GM12878 (cell line): ENCODE measurements around the gene THSD4. TPM values are rescaled to one million over a fixed set of nuclear protein-coding genes. Genes with fewer than 3 reads are reported as not detected.

Experiments
- ATAC-seq: fragments of 200-7000 bp; cut with Tn5 transposase; 3 replicates; pipeline ENCODE4 v1.9.1; 2020; ENCODE audit warnings: mild to moderate bottlenecking, moderate library complexity
- BruUV-seq: library from RNA; stranded (reverse); fragments of 400-500 nt; replicated peaks from 2 replicates; lab custom pipeline; 2021; lab: Mats Ljungman, UMichigan
- CTCF ChIA-PET: fragments of 300-600 bp; sonication (Branson Sonifier 250); formaldehyde crosslinking; extraction: SDS; loops from one replicate; lab custom pipeline; 2021; ENCODE audit warnings: inconsistent platforms; lab: Yijun Ruan, JAX
- POLR2A ChIA-PET: fragments of 350-600 bp; formaldehyde crosslinking; extraction: SDS; loops from one replicate; lab custom pipeline; 2021; ENCODE audit warnings: inconsistent platforms; lab: Charles Lee
- RAD21 ChIA-PET: fragments of 300-600 bp; sonication (Branson Sonifier 250); formaldehyde crosslinking; loops from one replicate; lab custom pipeline; 2023; ENCODE audit warnings: antibody characterized with exemption; ENCODE audit not compliant: unreplicated experiment; lab: Charles Lee
- SMC1A ChIA-PET: fragments of 300-600 bp; sonication (Branson Sonifier 250); formaldehyde crosslinking; loops from one replicate; lab custom pipeline; 2023; ENCODE audit not compliant: unreplicated experiment, uncharacterized antibody; lab: Charles Lee
- DNase-seq: peaks from one replicate; pipeline ENCODE4 v3.0.0-alpha.2; 2011; ENCODE audit warnings: low read depth, low spot score
- FAIRE-seq: peaks from 3 replicates; lab custom pipeline; 2011; peaks lifted over from hg19 to GRCh38; lab: Jason Lieb, UNC
- H2AFZ ChIP-seq: 2 replicates; pipeline ENCODE4 v1.6.0; 2011; ENCODE audit warnings: low read depth, low read length, control low read depth; ENCODE audit not compliant: control insufficient read depth
- H3K27ac ChIP-seq: 2 replicates; pipeline ENCODE4 v1.5.1; 2011; ENCODE audit warnings: control low read depth; ENCODE audit not compliant: control insufficient read depth, insufficient read depth
- H3K27me3 ChIP-seq, 2 experiments: replicated peaks in 1 of 2; 2 replicates each; pipeline versions ENCODE4 v1.6.0 to v1.6.1; 2011; ENCODE audit warnings: low read length in 1 of 2; ENCODE audit not compliant: control insufficient read depth in 2 of 2, insufficient read depth in 2 of 2
- H3K36me3 ChIP-seq, 2 experiments: 2 replicates each; pipeline ENCODE4 v1.5.1; 2011; ENCODE audit warnings: low read length in 1 of 2; ENCODE audit not compliant: control insufficient read depth in 2 of 2, insufficient read depth in 2 of 2
- H3K4me1 ChIP-seq: 2 replicates; pipeline ENCODE4 v1.6.1; 2011; ENCODE audit warnings: mild to moderate bottlenecking, low read length, moderate library complexity, mixed read lengths; ENCODE audit not compliant: control insufficient read depth, insufficient read depth
- H3K4me2 ChIP-seq: 2 replicates; pipeline ENCODE4 v1.6.0; 2011; ENCODE audit warnings: control low read depth; ENCODE audit not compliant: control insufficient read depth, insufficient read depth
- H3K4me3 ChIP-seq: fragments of 200-600 bp; sonication (generic); 2 replicates; pipeline ENCODE4 v1.5.1; 2016
- H3K79me2 ChIP-seq: 2 replicates; pipeline ENCODE4 v1.6.0; 2011; ENCODE audit warnings: low read length; ENCODE audit not compliant: control insufficient read depth, insufficient read depth
- H3K9ac ChIP-seq: 2 replicates; pipeline ENCODE4 v1.8.0; 2011; ENCODE audit warnings: low read length, control low read depth, mixed read lengths; ENCODE audit not compliant: control insufficient read depth, insufficient read depth
- H3K9me3 ChIP-seq: replicated peaks from 3 replicates; pipeline ENCODE4 v1.5.1; 2011; ENCODE audit warnings: mild to moderate bottlenecking, low read length; ENCODE audit not compliant: control insufficient read depth, insufficient read depth
- H4K20me1 ChIP-seq: 2 replicates; pipeline ENCODE4 v1.6.0; 2011; ENCODE audit not compliant: control insufficient read depth, insufficient read depth
- BHLHE40 ChIP-seq, 2 experiments: fragments of 450-650 bp in 1 of 2; IDR thresholded peaks; 2 replicates each; pipeline ENCODE4 v1.6.1; 2011 to 2017; ENCODE audit warnings: low read depth in 2 of 2, borderline replicate concordance in 1 of 2, improper control_type of control experiment in 1 of 2, low read length in 1 of 2, mild to moderate bottlenecking in 1 of 2
- DPF2 ChIP-seq: fragments of 450-650 bp; IDR thresholded peaks from 2 replicates; pipeline ENCODE4 v1.6.1; 2017; ENCODE audit warnings: mild to moderate bottlenecking
- EP300 ChIP-seq, 2 experiments: fragments of 150-350 bp in 1 of 2; IDR thresholded peaks; 2 replicates each; pipeline ENCODE4 v1.6.1; 2011 to 2012; ENCODE audit warnings: low read depth in 2 of 2, low read length in 2 of 2, borderline replicate concordance in 1 of 2, improper control_type of control experiment in 1 of 2, inconsistent platforms in 1 of 2; ENCODE audit not compliant: control insufficient read depth in 1 of 2
- FOXK2 ChIP-seq: fragments of 450-650 bp; IDR thresholded peaks from 2 replicates; pipeline ENCODE4 v1.6.1; 2017; ENCODE audit warnings: mild to moderate bottlenecking, moderate library complexity
- HDAC2 ChIP-seq: fragments of 200-600 bp; sonication (generic); IDR thresholded peaks from 2 replicates; pipeline ENCODE4 v1.6.1; 2017
- KLF5 ChIP-seq: fragments of 450-650 bp; IDR thresholded peaks from 2 replicates; pipeline ENCODE4 v1.6.1; 2014; ENCODE audit warnings: mild to moderate bottlenecking; ENCODE audit not compliant: partially characterized antibody
- MTA2 ChIP-seq: fragments of 450-650 bp; IDR thresholded peaks from 2 replicates; pipeline ENCODE4 v1.6.1; 2016; ENCODE audit warnings: low read depth, mild to moderate bottlenecking, moderate library complexity
- MXI1 ChIP-seq: fragments of 150-350 bp; IDR thresholded peaks from 2 replicates; pipeline ENCODE4 v1.6.1; 2011; ENCODE audit warnings: low read depth, mild to moderate bottlenecking, inconsistent platforms, low read length, improper control_type of control experiment
- NFIC ChIP-seq: IDR thresholded peaks from 2 replicates; pipeline ENCODE4 v1.6.1; 2012; ENCODE audit warnings: low read depth, mild to moderate bottlenecking, inconsistent platforms, low read length, moderate library complexity
- NR2C2 ChIP-seq: IDR thresholded peaks from 2 replicates; pipeline ENCODE4 v1.6.1; 2011; ENCODE audit warnings: borderline replicate concordance, low read depth; ENCODE audit not compliant: control insufficient read depth, insufficient read length
- SRF ChIP-seq, 2 experiments: IDR thresholded peaks; 2 replicates each; pipeline ENCODE4 v1.6.1; 2011; ENCODE audit warnings: low read depth in 2 of 2, low read length in 2 of 2, mild to moderate bottlenecking in 1 of 2, moderate library complexity in 1 of 2
- SUZ12 ChIP-seq: fragments of 200-600 bp; sonication (generic); IDR thresholded peaks from one replicate; pipeline ENCODE4 v1.6.1; 2018; ENCODE audit warnings: antibody characterized with exemption, mild to moderate bottlenecking; ENCODE audit not compliant: unreplicated experiment
- TARDBP ChIP-seq: IDR thresholded peaks from 2 replicates; pipeline ENCODE4 v1.6.1; 2016; ENCODE audit warnings: borderline replicate concordance
- TCF7 ChIP-seq: IDR thresholded peaks from 2 replicates; pipeline ENCODE4 v1.6.1; 2014; ENCODE audit warnings: antibody characterized with exemption, borderline replicate concordance
- YBX1 ChIP-seq: fragments of 450-650 bp; IDR thresholded peaks from 2 replicates; pipeline ENCODE4 v1.6.1; 2016; ENCODE audit warnings: antibody characterized with exemption
- ZBED1 ChIP-seq: IDR thresholded peaks from 2 replicates; pipeline ENCODE4 v1.6.1; 2016; ENCODE audit warnings: borderline replicate concordance
- ZZZ3 ChIP-seq: IDR thresholded peaks from 2 replicates; pipeline ENCODE4 v1.6.1; 2011; ENCODE audit warnings: low read depth; ENCODE audit not compliant: control insufficient read depth, insufficient read length
- WGBS: methylation state at CpG from one replicate; pipeline ENCODE4 v1.1.6; 2016; ENCODE audit warnings: low lambda C conversion rate; ENCODE audit not compliant: insufficient replicate concordance, insufficient coverage; ENCODE audit errors: missing lambda C conversion rate; 5-methylcytosine and 5-hydroxymethylcytosine counted together
- in situ Hi-C: fragments of 300-500 bp; cut with MboI; formaldehyde crosslinking; loops from 9 replicates; pipeline ENCODE4 v1.14.3; 2018; ENCODE audit warnings: mixed read lengths
- intact Hi-C: fragments of 100-400 bp; cut with micrococcal nuclease; formaldehyde crosslinking; loops from one replicate; pipeline ENCODE4 v1.14.2; 2022; ENCODE audit not compliant: unreplicated experiment
- polyA plus RNA-seq, 11 experiments: library from polyadenylated mRNA; depleted of rRNA in 4 of 11; unstranded in 6 of 11; stranded (reverse) in 5 of 11; fragments of >200 nt; fragmentation: Nextera tagmentation in 4 of 11; fragmentation: Illumina TruSeq in 1 of 11; extraction: Ambion mirVana in 4 of 11; extraction: Trizol in 1 of 11; gene quantifications; 1 replicate in 1 of 11; 2 replicates in 10 of 11; pipeline versions ENCODE4 v1.2.1 to v1.2.3, GENCODE V29; 2011 to 2016; ENCODE audit warnings: inconsistent platforms in 2 of 11, missing spikeins in 2 of 11, low read depth in 1 of 11
- total RNA-seq, 4 experiments: library from RNA; depleted of rRNA in 3 of 4; stranded (reverse); fragments of >200 nt in 3 of 4; fragmentation: Illumina TruSeq in 1 of 4; extraction: Trizol in 1 of 4; gene quantifications; 2 replicates each; pipeline versions ENCODE4 v1.2.1 to v1.2.3, GENCODE V29; 2013 to 2021
- TF ChIP-seq, protein P1 (sequence below): IDR thresholded peaks from 2 replicates; pipeline ENCODE4 v1.6.1; 2011; ENCODE audit warnings: borderline replicate concordance, low read depth, mild to moderate bottlenecking, moderate library complexity, mixed read lengths, low read length; ENCODE audit not compliant: insufficient read depth; ENCODE audit errors: extremely low read length
- TF ChIP-seq, protein P2 (sequence below): fragments of 450-650 bp; IDR thresholded peaks from 2 replicates; pipeline ENCODE4 v1.6.1; 2017; ENCODE audit warnings: low read depth, mild to moderate bottlenecking, moderate library complexity
- TF ChIP-seq, protein P3 (sequence below): fragments of 450-650 bp; IDR thresholded peaks from 2 replicates; pipeline ENCODE4 v1.6.1; 2016; ENCODE audit warnings: mild to moderate bottlenecking

Gene THSD4
- total and polyA plus RNA-seq, 10 of the 15 experiments (the other 5 are each of a cell fraction or from before 2014, with no cell fraction given) = 0.04 to 0.13 (median 0.05) TPM; not detected in 7

DNA sequence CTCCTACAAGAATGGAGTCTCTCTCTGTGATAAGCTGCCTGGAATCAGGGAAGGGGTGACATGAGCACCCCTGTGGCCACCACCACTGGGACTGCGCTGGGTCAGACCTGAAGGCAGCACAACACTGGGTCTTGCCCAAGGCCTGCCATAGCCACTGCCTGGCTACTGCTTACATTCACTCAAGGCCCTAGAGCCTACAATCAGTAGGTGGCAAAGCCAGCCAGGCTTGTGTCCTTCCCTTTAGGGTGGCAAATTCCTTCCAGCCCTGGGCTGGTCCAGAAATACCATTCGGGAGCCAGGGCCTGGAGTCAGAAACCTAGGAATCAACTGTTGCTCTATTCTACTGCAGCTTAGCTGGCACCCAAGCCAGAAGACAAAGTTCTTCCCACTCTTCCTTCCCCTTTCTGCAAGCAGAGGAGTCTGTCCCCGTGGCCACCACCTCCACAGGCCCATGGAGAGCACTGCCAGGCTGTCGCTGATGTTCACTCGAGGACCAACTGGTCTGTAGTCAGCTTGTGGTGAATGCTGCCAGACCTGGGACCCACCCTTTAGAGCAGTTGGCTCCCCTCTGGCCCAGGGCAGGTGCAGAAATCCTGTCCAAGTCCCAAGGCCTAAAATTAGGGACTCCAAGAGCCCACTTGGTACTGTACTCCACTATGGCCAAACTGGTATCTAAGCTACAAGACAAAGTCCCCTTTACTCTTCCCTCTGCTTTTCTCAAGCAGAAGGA, 307.4 kb downstream of the THSD4 start (continued):
- TF ChIP-seq DPF2 (no peak), MTA2 (no peak), EP300 (IDR thresholded peaks at IDR 0.05; ENCODE audit: borderline replicate concordance in 1 of 2, control insufficient read depth in 1 of 2, low read depth in 2 of 2, low read length in 2 of 2) (no peak)
- TF ChIP-seq, protein P1, sequence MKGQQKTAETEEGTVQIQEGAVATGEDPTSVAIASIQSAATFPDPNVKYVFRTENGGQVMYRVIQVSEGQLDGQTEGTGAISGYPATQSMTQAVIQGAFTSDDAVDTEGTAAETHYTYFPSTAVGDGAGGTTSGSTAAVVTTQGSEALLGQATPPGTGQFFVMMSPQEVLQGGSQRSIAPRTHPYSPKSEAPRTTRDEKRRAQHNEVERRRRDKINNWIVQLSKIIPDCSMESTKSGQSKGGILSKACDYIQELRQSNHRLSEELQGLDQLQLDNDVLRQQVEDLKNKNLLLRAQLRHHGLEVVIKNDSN = no peak

DNA sequence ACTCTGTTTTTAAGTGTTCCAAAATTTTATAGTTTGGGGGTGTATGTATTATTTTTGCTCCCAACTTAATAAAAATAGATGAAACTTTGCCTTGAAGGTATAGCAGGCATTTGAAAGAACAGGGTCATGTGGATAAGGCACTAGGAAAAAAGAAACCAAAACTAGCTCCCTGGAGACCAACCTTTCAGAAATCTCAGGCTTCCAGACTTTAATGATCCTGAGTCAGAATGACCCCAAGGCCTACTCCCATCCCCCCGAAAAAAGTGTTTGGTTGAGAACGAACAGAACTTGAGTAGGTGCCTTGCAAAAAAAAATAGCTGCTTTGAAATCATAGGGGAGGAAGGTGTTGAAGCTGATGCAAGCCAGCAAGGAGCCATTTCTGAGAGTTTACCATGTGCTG, 309.5 kb downstream of the THSD4 start:
- ChIA-PET POLR2A (no interaction called here), RAD21 (no interaction called here), SMC1A (no interaction called here), CTCF (no interaction called here)
- Histone ChIP-seq H3K4me3 (no peak overlapping the region), H3K4me1 (no peaks in the 10 kb centered on the region), H3K36me3 (no peaks in the 10 kb centered on the region), H4K20me1 (no peaks in the 10 kb centered on the region), H3K4me2 (no peak overlapping the region), H3K79me2 (no peaks in the 10 kb centered on the region), H3K27me3 (peaks cover 0 to 2% of the 10 kb centered on the region in 2 experiments; a peak in 2 of 4 replicates), H2AFZ (no peak overlapping the region), H3K27ac (no peak overlapping the region), H3K9ac (no peak overlapping the region), H3K9me3 (no peaks in the 10 kb centered on the region)
- DNase-seq = no peak
- intact Hi-C loops (no loop called here), in situ Hi-C loops (loop anchor here (25.0 kb wide), 2 partner anchors 312 to 462 kb away; partner anchors contain the start of gene THSD4)
- TF ChIP-seq BHLHE40 (IDR thresholded peaks at IDR 0.05; ENCODE audit: borderline replicate concordance in 1 of 2, low read depth in 2 of 2, low read length in 1 of 2) = no peak
- TF ChIP-seq NR2C2 = no peak
- no peak for TF ChIP-seq SRF (IDR thresholded peaks at IDR 0.05; ENCODE audit: low read depth in 2 of 2, low read length in 2 of 2)
- TF ChIP-seq, protein P2, sequence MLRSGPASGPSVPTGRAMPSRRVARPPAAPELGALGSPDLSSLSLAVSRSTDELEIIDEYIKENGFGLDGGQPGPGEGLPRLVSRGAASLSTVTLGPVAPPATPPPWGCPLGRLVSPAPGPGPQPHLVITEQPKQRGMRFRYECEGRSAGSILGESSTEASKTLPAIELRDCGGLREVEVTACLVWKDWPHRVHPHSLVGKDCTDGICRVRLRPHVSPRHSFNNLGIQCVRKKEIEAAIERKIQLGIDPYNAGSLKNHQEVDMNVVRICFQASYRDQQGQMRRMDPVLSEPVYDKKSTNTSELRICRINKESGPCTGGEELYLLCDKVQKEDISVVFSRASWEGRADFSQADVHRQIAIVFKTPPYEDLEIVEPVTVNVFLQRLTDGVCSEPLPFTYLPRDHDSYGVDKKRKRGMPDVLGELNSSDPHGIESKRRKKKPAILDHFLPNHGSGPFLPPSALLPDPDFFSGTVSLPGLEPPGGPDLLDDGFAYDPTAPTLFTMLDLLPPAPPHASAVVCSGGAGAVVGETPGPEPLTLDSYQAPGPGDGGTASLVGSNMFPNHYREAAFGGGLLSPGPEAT = no peak
- no peak for TF ChIP-seq TCF7
- TF ChIP-seq MXI1 = no peak
- TF ChIP-seq SUZ12 = no peak
- TF ChIP-seq KLF5 = no peak
- no peak for TF ChIP-seq YBX1
- no peak for TF ChIP-seq TARDBP
- no peak for TF ChIP-seq FOXK2
- TF ChIP-seq NFIC = no peak
- no peak for TF ChIP-seq ZZZ3
- TF ChIP-seq, protein P3, sequence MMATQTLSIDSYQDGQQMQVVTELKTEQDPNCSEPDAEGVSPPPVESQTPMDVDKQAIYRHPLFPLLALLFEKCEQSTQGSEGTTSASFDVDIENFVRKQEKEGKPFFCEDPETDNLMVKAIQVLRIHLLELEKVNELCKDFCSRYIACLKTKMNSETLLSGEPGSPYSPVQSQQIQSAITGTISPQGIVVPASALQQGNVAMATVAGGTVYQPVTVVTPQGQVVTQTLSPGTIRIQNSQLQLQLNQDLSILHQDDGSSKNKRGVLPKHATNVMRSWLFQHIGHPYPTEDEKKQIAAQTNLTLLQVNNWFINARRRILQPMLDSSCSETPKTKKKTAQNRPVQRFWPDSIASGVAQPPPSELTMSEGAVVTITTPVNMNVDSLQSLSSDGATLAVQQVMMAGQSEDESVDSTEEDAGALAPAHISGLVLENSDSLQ = no peak
- TF ChIP-seq HDAC2 = no peak
- no peak for TF ChIP-seq ZBED1
- 0% methylated on average over 2 of the region's 2 CpGs for WGBS
- no peak for ATAC-seq
- no TSS peak for BruUV-seq
- FAIRE-seq = no peak
